GM12878 (cell line): Measurements from ENCODE around the gene ZFP62. TPM values are rescaled to one million over a fixed set of nuclear protein-coding genes. Genes with fewer than 3 reads are reported as not detected.

Experiments
- BACH1 ChIP-seq: fragments of 450-650 bp; IDR thresholded peaks from 2 replicates; pipeline ENCODE4 v1.6.1; 2017; ENCODE audit warnings: mild to moderate bottlenecking, borderline replicate concordance
- BCL3 ChIP-seq: IDR thresholded peaks from 2 replicates; pipeline ENCODE4 v1.6.1; 2011; ENCODE audit warnings: borderline replicate concordance, low read depth, mild to moderate bottlenecking, moderate library complexity, low read length; ENCODE audit not compliant: insufficient read depth, poor library complexity, severe bottlenecking
- CBX3 ChIP-seq: fragments of 200-600 bp; sonication (generic); IDR thresholded peaks from 2 replicates; pipeline ENCODE4 v1.6.1; 2016; ENCODE audit warnings: low read depth, borderline replicate concordance
- EED ChIP-seq: sonication (generic); IDR thresholded peaks from 2 replicates; pipeline ENCODE4 v1.6.1; 2016; ENCODE audit warnings: antibody characterized with exemption, low read depth
- FOXK2 ChIP-seq: fragments of 450-650 bp; IDR thresholded peaks from 2 replicates; pipeline ENCODE4 v1.6.1; 2017; ENCODE audit warnings: mild to moderate bottlenecking, moderate library complexity
- HDGF ChIP-seq: fragments of 450-650 bp; IDR thresholded peaks from 2 replicates; pipeline ENCODE4 v1.6.1; 2016; ENCODE audit warnings: antibody characterized with exemption
- HSF1 ChIP-seq: fragments of 150-350 bp; IDR thresholded peaks from 2 replicates; pipeline ENCODE4 v1.6.1; 2014; ENCODE audit warnings: mild to moderate bottlenecking, low read depth, low read length
- IKZF2 ChIP-seq, 2 experiments: fragments of 450-650 bp; IDR thresholded peaks; 2 replicates each; pipeline ENCODE4 v1.6.1; 2017; ENCODE audit warnings: mild to moderate bottlenecking in 2 of 2, moderate library complexity in 2 of 2
- MEF2A ChIP-seq: IDR thresholded peaks from 2 replicates; pipeline ENCODE4 v1.6.1; 2011; ENCODE audit warnings: low read depth, mild to moderate bottlenecking, low read length, moderate library complexity; ENCODE audit not compliant: insufficient read depth
- MTA2 ChIP-seq: fragments of 450-650 bp; IDR thresholded peaks from 2 replicates; pipeline ENCODE4 v1.6.1; 2016; ENCODE audit warnings: low read depth, mild to moderate bottlenecking, moderate library complexity
- MXI1 ChIP-seq: fragments of 150-350 bp; IDR thresholded peaks from 2 replicates; pipeline ENCODE4 v1.6.1; 2011; ENCODE audit warnings: low read depth, mild to moderate bottlenecking, inconsistent platforms, low read length, improper control_type of control experiment
- NR2C1 ChIP-seq: fragments of 450-650 bp; IDR thresholded peaks from 2 replicates; pipeline ENCODE4 v1.6.1; 2017; ENCODE audit warnings: antibody characterized with exemption, mild to moderate bottlenecking, moderate library complexity
- PAX5 ChIP-seq: IDR thresholded peaks from 2 replicates; pipeline ENCODE4 v1.6.1; 2011; ENCODE audit warnings: low read depth, low read length, borderline replicate concordance
- POLR2A ChIP-seq: IDR thresholded peaks from 2 replicates; pipeline ENCODE4 v1.6.1; 2011; ENCODE audit warnings: low read depth, mild to moderate bottlenecking, low read length
- RAD51 ChIP-seq: fragments of 450-650 bp; IDR thresholded peaks from 2 replicates; pipeline ENCODE4 v1.6.1; 2016; ENCODE audit warnings: moderate library complexity, mild to moderate bottlenecking, inconsistent platforms
- RBBP5 ChIP-seq: fragments of 200-600 bp; sonication (generic); conservative IDR thresholded peaks from 2 replicates; pipeline ENCODE4 v1.6.1; 2016
- RCOR1 ChIP-seq: conservative IDR thresholded peaks from 2 replicates; pipeline ENCODE4 v1.6.1; 2012; ENCODE audit warnings: low read depth, low read length, improper control_type of control experiment
- RFX5 ChIP-seq: IDR thresholded peaks from 2 replicates; pipeline ENCODE4 v1.6.1; 2011; ENCODE audit warnings: low read depth, low read length, improper control_type of control experiment
- SUZ12 ChIP-seq: fragments of 200-600 bp; sonication (generic); IDR thresholded peaks from one replicate; pipeline ENCODE4 v1.6.1; 2018; ENCODE audit warnings: antibody characterized with exemption, mild to moderate bottlenecking; ENCODE audit not compliant: unreplicated experiment
- TCF3 ChIP-seq: IDR thresholded peaks from 2 replicates; pipeline ENCODE4 v1.6.1; 2012; ENCODE audit warnings: low read depth, mild to moderate bottlenecking, low read length, borderline replicate concordance; ENCODE audit not compliant: insufficient read depth
- YY1 ChIP-seq: IDR thresholded peaks from 2 replicates; pipeline ENCODE4 v1.6.1; 2011; ENCODE audit warnings: low read depth, mild to moderate bottlenecking, low read length
- ZNF274 ChIP-seq: IDR thresholded peaks from one replicate; pipeline ENCODE4 v1.8.0; 2011; ENCODE audit not compliant: insufficient read length, insufficient read depth
- polyA plus RNA-seq, 11 experiments: library from polyadenylated mRNA; depleted of rRNA in 4 of 11; unstranded in 6 of 11; stranded (reverse) in 5 of 11; fragments of >200 nt; fragmentation: Nextera tagmentation in 4 of 11; fragmentation: Illumina TruSeq in 1 of 11; extraction: Ambion mirVana in 4 of 11; extraction: Trizol in 1 of 11; gene quantifications; 1 replicate in 1 of 11; 2 replicates in 10 of 11; pipeline versions ENCODE4 v1.2.1 to v1.2.3, GENCODE V29; 2011 to 2016; ENCODE audit warnings: inconsistent platforms in 2 of 11, missing spikeins in 2 of 11, low read depth in 1 of 11
- total RNA-seq, 4 experiments: library from RNA; depleted of rRNA in 3 of 4; stranded (reverse); fragments of >200 nt in 3 of 4; fragmentation: Illumina TruSeq in 1 of 4; extraction: Trizol in 1 of 4; gene quantifications; 2 replicates each; pipeline versions ENCODE4 v1.2.1 to v1.2.3, GENCODE V29; 2013 to 2021
- TF ChIP-seq, protein P1 (sequence below): fragments of 150-350 bp; IDR thresholded peaks from 2 replicates; pipeline ENCODE4 v1.6.1; 2016; ENCODE audit warnings: low read depth, low read length
- TF ChIP-seq, protein P2 (sequence below): fragments of 450-650 bp; IDR thresholded peaks from 2 replicates; pipeline ENCODE4 v1.6.1; 2017; ENCODE audit warnings: mild to moderate bottlenecking, low read depth, inconsistent platforms; ENCODE audit not compliant: poor library complexity, severe bottlenecking

ZFP62 gene
- total and polyA plus RNA-seq, 10 of the 15 experiments (the other 5 are each of a cell fraction or from before 2014, with no cell fraction given) = 9.2 to 39.7 (median 21.1) TPM

GRCh38 chr5:180820788-180821321, 40.2 kb downstream of the ZFP62 start (continued):
- TF ChIP-seq FOXK2 (no peak), EED (peak; percentile 35; the same call in 1 of the 2 replicates), HDGF (no peak), PAX5 (peak; percentile 78; the same call in 1 of the 2 replicates), BACH1 (peak; percentile 13; the same call in 1 of the 2 replicates), HSF1 (no peak), ZNF274 (no peak), SUZ12 (no peak), RAD51 (peak; percentile 41; the same call in 1 of the 2 replicates), YY1 (no peak), RCOR1 (no peak), MEF2A (no peak), RBBP5 (no peak), POLR2A (no peak), MTA2 (peak; percentile 57; the same call in 1 of the 2 replicates), IKZF2 (IDR thresholded peaks at IDR 0.05) (peak; percentile 64 to 72; a peak in 3 of 4 replicates), RFX5 (no peak), NR2C1 (no peak), BCL3 (no peak), CBX3 (no peak), TCF3 (peak; percentile 98), MXI1 (no peak)
- TF ChIP-seq, protein P1, sequence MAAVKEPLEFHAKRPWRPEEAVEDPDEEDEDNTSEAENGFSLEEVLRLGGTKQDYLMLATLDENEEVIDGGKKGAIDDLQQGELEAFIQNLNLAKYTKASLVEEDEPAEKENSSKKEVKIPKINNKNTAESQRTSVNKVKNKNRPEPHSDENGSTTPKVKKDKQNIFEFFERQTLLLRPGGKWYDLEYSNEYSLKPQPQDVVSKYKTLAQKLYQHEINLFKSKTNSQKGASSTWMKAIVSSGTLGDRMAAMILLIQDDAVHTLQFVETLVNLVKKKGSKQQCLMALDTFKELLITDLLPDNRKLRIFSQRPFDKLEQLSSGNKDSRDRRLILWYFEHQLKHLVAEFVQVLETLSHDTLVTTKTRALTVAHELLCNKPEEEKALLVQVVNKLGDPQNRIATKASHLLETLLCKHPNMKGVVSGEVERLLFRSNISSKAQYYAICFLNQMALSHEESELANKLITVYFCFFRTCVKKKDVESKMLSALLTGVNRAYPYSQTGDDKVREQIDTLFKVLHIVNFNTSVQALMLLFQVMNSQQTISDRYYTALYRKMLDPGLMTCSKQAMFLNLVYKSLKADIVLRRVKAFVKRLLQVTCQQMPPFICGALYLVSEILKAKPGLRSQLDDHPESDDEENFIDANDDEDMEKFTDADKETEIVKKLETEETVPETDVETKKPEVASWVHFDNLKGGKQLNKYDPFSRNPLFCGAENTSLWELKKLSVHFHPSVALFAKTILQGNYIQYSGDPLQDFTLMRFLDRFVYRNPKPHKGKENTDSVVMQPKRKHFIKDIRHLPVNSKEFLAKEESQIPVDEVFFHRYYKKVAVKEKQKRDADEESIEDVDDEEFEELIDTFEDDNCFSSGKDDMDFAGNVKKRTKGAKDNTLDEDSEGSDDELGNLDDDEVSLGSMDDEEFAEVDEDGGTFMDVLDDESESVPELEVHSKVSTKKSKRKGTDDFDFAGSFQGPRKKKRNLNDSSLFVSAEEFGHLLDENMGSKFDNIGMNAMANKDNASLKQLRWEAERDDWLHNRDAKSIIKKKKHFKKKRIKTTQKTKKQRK = no peak
- TF ChIP-seq, protein P2, sequence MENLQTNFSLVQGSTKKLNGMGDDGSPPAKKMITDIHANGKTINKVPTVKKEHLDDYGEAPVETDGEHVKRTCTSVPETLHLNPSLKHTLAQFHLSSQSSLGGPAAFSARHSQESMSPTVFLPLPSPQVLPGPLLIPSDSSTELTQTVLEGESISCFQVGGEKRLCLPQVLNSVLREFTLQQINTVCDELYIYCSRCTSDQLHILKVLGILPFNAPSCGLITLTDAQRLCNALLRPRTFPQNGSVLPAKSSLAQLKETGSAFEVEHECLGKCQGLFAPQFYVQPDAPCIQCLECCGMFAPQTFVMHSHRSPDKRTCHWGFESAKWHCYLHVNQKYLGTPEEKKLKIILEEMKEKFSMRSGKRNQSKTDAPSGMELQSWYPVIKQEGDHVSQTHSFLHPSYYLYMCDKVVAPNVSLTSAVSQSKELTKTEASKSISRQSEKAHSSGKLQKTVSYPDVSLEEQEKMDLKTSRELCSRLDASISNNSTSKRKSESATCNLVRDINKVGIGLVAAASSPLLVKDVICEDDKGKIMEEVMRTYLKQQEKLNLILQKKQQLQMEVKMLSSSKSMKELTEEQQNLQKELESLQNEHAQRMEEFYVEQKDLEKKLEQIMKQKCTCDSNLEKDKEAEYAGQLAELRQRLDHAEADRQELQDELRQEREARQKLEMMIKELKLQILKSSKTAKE = peak; percentile 19
